Liver (tissue), 9 donors: ENCODE measurements around the gene NXN. TPM values are rescaled to one million over a fixed set of nuclear protein-coding genes. Genes with fewer than 3 reads are reported as not detected.

Experiments used
- DNase-seq: peaks from one replicate; pipeline ENCODE4 v3.0.0-alpha.2; 2017; ENCODE audit warnings: low spot score
- H3K27ac ChIP-seq, 2 donors: one replicate each; pipeline ENCODE4 v1.7.0; 2013; ENCODE audit warnings: inconsistent platforms in 2 of 2, low read length in 2 of 2, control low read depth in 1 of 2, low read depth in 1 of 2, mild to moderate bottlenecking in 1 of 2
- H3K27me3 ChIP-seq, 4 donors: one replicate each; pipeline versions ENCODE4 v1.6.1 to v1.7.0; 2013; ENCODE audit warnings: low read length in 3 of 4, inconsistent platforms in 1 of 4, mild to moderate bottlenecking in 1 of 4, moderate library complexity in 1 of 4; ENCODE audit not compliant: control insufficient read depth in 4 of 4, insufficient read depth in 4 of 4
- H3K36me3 ChIP-seq, 4 donors: one replicate each; pipeline versions ENCODE4 v1.6.1 to v1.7.0; 2013; ENCODE audit warnings: low read length in 3 of 4, mild to moderate bottlenecking in 3 of 4, low read depth in 1 of 4, moderate library complexity in 1 of 4; ENCODE audit not compliant: control insufficient read depth in 4 of 4, insufficient read depth in 3 of 4
- H3K4me1 ChIP-seq, 4 donors: one replicate each; pipeline versions ENCODE4 v1.6.1 to v1.7.0; 2013; ENCODE audit warnings: low read length in 3 of 4, mild to moderate bottlenecking in 3 of 4, moderate library complexity in 1 of 4; ENCODE audit not compliant: control insufficient read depth in 4 of 4, insufficient read depth in 4 of 4
- H3K4me3 ChIP-seq, 3 donors: one replicate each; pipeline versions ENCODE4 v1.6.1 to v1.7.0; 2013; ENCODE audit warnings: low read length in 3 of 3, control low read depth in 1 of 3, low read depth in 1 of 3, mild to moderate bottlenecking in 1 of 3
- H3K9ac ChIP-seq, 2 donors: one replicate each; pipeline ENCODE4 v1.7.0; 2013; ENCODE audit warnings: low read length in 2 of 2, mild to moderate bottlenecking in 2 of 2, moderate library complexity in 2 of 2, control low read depth in 1 of 2, low read depth in 1 of 2
- H3K9me3 ChIP-seq, 4 donors: one replicate each; pipeline versions ENCODE4 v1.6.1 to v1.7.0; 2013; ENCODE audit warnings: low read length in 3 of 4; ENCODE audit not compliant: control insufficient read depth in 4 of 4
- EGR1 ChIP-seq, 2 donors: IDR thresholded peaks; 2 replicates each; pipeline ENCODE4 v1.6.1; 2016 to 2018; ENCODE audit warnings: antibody characterized with exemption in 2 of 2, low read depth in 2 of 2
- FOXA1 ChIP-seq: IDR thresholded peaks from 2 replicates; pipeline ENCODE4 v1.6.1; 2016; ENCODE audit warnings: antibody characterized with exemption
- FOXA2 ChIP-seq: IDR thresholded peaks from 2 replicates; pipeline ENCODE4 v1.6.1; 2016; ENCODE audit warnings: antibody characterized with exemption
- GABPA ChIP-seq, 2 donors: IDR thresholded peaks in 1 of 2; conservative IDR thresholded peaks in 1 of 2; 2 replicates each; pipeline ENCODE4 v1.6.1; 2016; ENCODE audit warnings: antibody characterized with exemption in 2 of 2, mild to moderate bottlenecking in 1 of 2, moderate library complexity in 1 of 2
- HNF4A ChIP-seq, 2 donors: conservative IDR thresholded peaks; 2 replicates each; pipeline ENCODE4 v1.6.1; 2016; ENCODE audit warnings: antibody characterized with exemption in 2 of 2, mild to moderate bottlenecking in 2 of 2
- HNF4G ChIP-seq: IDR thresholded peaks from 2 replicates; pipeline ENCODE4 v1.6.1; 2016; ENCODE audit warnings: antibody characterized with exemption
- JUND ChIP-seq, 2 donors: IDR thresholded peaks; 2 replicates each; pipeline ENCODE4 v1.6.1; 2016; ENCODE audit warnings: antibody characterized with exemption in 2 of 2
- NR2F2 ChIP-seq: IDR thresholded peaks from 2 replicates; pipeline ENCODE4 v1.6.1; 2016; ENCODE audit warnings: antibody characterized with exemption
- RAD21 ChIP-seq, 2 donors: IDR thresholded peaks; 2 replicates each; pipeline ENCODE4 v1.6.1; 2016; ENCODE audit warnings: antibody characterized with exemption in 2 of 2, mild to moderate bottlenecking in 2 of 2
- RXRA ChIP-seq, 2 donors: IDR thresholded peaks; 2 replicates each; pipeline ENCODE4 v1.6.1; 2017 to 2018; ENCODE audit warnings: antibody characterized with exemption in 2 of 2, mild to moderate bottlenecking in 1 of 2
- SP1 ChIP-seq: IDR thresholded peaks from 2 replicates; pipeline ENCODE4 v1.6.1; 2018; ENCODE audit warnings: antibody characterized with exemption, mild to moderate bottlenecking
- TAF1 ChIP-seq: conservative IDR thresholded peaks from 2 replicates; pipeline ENCODE4 v1.6.1; 2016; ENCODE audit warnings: antibody characterized with exemption, mild to moderate bottlenecking
- YY1 ChIP-seq: IDR thresholded peaks from 2 replicates; pipeline ENCODE4 v1.6.1; 2016; ENCODE audit warnings: antibody characterized with exemption, mild to moderate bottlenecking
- WGBS: extraction: QIAGEN DNeasy Blood & Tissue Kit; methylation state at CpG from one replicate; pipeline ENCODE4 v1.1.7; 2013; 5-methylcytosine and 5-hydroxymethylcytosine counted together
- polyA plus RNA-seq, 2 donors: library from polyadenylated mRNA; stranded (reverse) in 1 of 2; unstranded in 1 of 2; fragments of 200-250 nt in 1 of 2; fragments of >200 nt in 1 of 2; fragmentation: Nextera tagmentation in 1 of 2; extraction: Ambion mirVana in 1 of 2; gene quantifications; one replicate each; pipeline versions ENCODE4 v1.2.1 to v1.2.3, GENCODE V29; 2013 to 2015
- total RNA-seq, 2 donors: library from RNA; depleted of rRNA; stranded (reverse); fragments of >200 nt; gene quantifications; one replicate each; pipeline ENCODE4 v1.2.3, GENCODE V29; 2014
- TF ChIP-seq, protein P1 (sequence below): IDR thresholded peaks from 2 replicates; pipeline ENCODE4 v1.6.1; 2016; ENCODE audit warnings: antibody characterized with exemption
- TF ChIP-seq, protein P2 (sequence below): IDR thresholded peaks from 2 replicates; pipeline ENCODE4 v1.6.1; 2016; ENCODE audit warnings: antibody characterized with exemption
- TF ChIP-seq, protein P3 (sequence below): IDR thresholded peaks from 2 replicates; pipeline ENCODE4 v1.6.1; 2016; ENCODE audit warnings: antibody characterized with exemption
- donor health status: healthy.
- donor health status: healthy.
- donor health status: healthy.
- donor health status: healthy.
- donor health status: healthy.

The NXN gene
- total and polyA plus RNA-seq, 4 donors: 2.3 to 4.5 (median 3.3) TPM

DNA sequence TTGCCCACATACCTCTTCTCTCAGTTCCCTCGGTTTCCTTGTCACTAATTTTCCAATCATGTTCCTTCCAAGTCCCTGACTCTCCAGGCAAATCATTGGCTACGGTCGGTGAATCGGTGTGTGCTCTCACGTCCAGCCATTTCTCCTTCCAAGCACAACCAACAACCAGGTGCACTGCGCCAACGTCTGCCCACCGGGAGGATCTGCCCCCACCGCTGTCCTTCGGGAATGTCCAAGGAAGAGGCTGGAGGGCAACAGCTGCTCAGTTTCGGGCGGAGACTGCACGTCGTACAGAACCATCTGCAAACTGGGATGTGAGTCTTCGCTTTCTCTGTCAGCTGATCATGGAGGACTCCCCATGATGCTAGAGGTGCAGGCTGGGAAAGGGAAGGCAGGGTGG, 8.4 kb upstream of the NXN start:
- 96% methylated on average over 15 of the region's 15 CpGs for WGBS
- no peak for DNase-seq
- no peak overlapping the region for H3K4me3 ChIP-seq

DNA sequence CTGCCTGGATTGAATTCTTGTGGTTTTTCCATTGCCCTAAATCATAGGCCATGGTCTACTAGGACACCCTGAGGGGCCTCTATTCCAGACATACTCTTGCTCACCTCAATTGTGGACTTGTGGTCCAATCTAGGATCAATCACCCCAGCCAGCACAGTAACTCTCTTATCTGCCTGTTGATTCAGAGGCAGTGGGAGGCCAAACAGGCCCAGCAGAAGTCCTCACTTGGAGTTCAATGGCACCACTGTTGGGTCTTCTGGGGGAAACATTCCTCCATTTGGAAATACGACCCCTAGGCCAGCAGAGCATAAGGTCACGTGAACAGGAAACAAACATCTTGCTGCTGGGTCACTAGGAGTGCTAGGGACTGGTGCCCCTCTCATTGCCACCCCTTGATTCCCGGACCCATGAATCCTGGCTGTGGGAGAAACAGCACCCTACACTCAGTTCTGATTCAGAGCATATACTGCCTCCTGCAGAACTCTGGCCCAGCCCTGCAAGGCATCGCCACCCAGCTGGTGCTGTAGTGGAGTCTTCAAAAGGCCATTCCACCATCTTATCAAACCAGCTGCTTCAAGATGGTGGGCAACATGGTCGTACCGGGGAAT, 6.8 kb upstream of the NXN start:
- TF ChIP-seq SP1 (no peak), JUND (IDR thresholded peaks at IDR 0.05) (no peak), RAD21 (IDR thresholded peaks at IDR 0.05) (no peak), YY1 (no peak), HNF4G (no peak), RXRA (IDR thresholded peaks at IDR 0.05) (no peak), FOXA1 (no peak), FOXA2 (no peak)
- TF ChIP-seq, protein P1, sequence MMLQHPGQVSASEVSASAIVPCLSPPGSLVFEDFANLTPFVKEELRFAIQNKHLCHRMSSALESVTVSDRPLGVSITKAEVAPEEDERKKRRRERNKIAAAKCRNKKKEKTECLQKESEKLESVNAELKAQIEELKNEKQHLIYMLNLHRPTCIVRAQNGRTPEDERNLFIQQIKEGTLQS: no peak
- TF ChIP-seq, protein P2, sequence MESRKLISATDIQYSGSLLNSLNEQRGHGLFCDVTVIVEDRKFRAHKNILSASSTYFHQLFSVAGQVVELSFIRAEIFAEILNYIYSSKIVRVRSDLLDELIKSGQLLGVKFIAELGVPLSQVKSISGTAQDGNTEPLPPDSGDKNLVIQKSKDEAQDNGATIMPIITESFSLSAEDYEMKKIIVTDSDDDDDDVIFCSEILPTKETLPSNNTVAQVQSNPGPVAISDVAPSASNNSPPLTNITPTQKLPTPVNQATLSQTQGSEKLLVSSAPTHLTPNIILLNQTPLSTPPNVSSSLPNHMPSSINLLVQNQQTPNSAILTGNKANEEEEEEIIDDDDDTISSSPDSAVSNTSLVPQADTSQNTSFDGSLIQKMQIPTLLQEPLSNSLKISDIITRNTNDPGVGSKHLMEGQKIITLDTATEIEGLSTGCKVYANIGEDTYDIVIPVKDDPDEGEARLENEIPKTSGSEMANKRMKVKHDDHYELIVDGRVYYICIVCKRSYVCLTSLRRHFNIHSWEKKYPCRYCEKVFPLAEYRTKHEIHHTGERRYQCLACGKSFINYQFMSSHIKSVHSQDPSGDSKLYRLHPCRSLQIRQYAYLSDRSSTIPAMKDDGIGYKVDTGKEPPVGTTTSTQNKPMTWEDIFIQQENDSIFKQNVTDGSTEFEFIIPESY: no peak
- no peak for DNase-seq
- Histone ChIP-seq H3K9me3 (no peaks in the 10 kb centered on the region), H3K4me3 (no peak overlapping the region), H3K9ac (no peak overlapping the region), H3K4me1 (peaks cover 0 to under 1% (median under 1%) of the 10 kb centered on the region in 4 donors), H3K36me3 (no peaks in the 10 kb centered on the region), H3K27me3 (no peaks in the 10 kb centered on the region), H3K27ac (no peak overlapping the region)
- WGBS: 91% methylated on average over 6 of the region's 6 CpGs

More for the DNA sequence above, 8.4 kb upstream of the NXN start:
- Histone ChIP-seq H3K4me1 (no peaks in the 10 kb centered on the region), H3K27ac (no peak overlapping the region), H3K36me3 (no peaks in the 10 kb centered on the region), H3K9ac (no peak overlapping the region), H3K27me3 (no peaks in the 10 kb centered on the region), H3K9me3 (no peaks in the 10 kb centered on the region)
- TF ChIP-seq, protein P1: no peak
- no peak for TF ChIP-seq FOXA1
- no peak for TF ChIP-seq TAF1
- TF ChIP-seq HNF4A (conservative IDR thresholded peaks at IDR 0.05): no peak
- TF ChIP-seq, protein P3, sequence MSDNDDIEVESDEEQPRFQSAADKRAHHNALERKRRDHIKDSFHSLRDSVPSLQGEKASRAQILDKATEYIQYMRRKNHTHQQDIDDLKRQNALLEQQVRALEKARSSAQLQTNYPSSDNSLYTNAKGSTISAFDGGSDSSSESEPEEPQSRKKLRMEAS: no peak
- TF ChIP-seq HNF4G: no peak
- TF ChIP-seq RAD21 (IDR thresholded peaks at IDR 0.05): no peak
- TF ChIP-seq FOXA2: no peak
- TF ChIP-seq NR2F2: no peak
- no peak for TF ChIP-seq JUND (IDR thresholded peaks at IDR 0.05)
- no peak for TF ChIP-seq GABPA (IDR thresholded peaks at IDR 0.05 in 1 of 2, conservative IDR thresholded peaks at IDR 0.05 in 1 of 2)
- TF ChIP-seq, protein P2: no peak
- TF ChIP-seq EGR1 (IDR thresholded peaks at IDR 0.05; ENCODE audit: low read depth in 2 of 2): no peak
